Dedifferentiated amniotic fluid mesenchymal stem cell (primary cell): ENCODE data around the gene SEC14L1.

Source experiments
- DNase-seq: peaks from one replicate; pipeline ENCODE4 v3.0.0-alpha.2; 2016; ENCODE audit errors: extremely low spot score

Gene SEC14L1

GRCh38 chr17:77264617-77265230, 124.0 kb downstream of the SEC14L1 start:
- no peak for DNase-seq

- no peak for DNase-seq
These were observed 125.4 kb downstream of the SEC14L1 start for GRCh38 chr17:77266213-77266612.
